HG03442 (cell line): ENCODE data around the gene ZFAND2B.

ENCODE experiments used
- ATAC-seq: cut with Tn5 transposase; IDR thresholded peaks from one replicate; pipeline ENCODE4 v1.9.1; 2021; ENCODE audit warnings: mild to moderate bottlenecking, moderate library complexity; ENCODE audit not compliant: unreplicated experiment

Gene ZFAND2B, protein sequence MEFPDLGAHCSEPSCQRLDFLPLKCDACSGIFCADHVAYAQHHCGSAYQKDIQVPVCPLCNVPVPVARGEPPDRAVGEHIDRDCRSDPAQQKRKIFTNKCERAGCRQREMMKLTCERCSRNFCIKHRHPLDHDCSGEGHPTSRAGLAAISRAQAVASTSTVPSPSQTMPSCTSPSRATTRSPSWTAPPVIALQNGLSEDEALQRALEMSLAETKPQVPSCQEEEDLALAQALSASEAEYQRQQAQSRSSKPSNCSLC

DNA sequence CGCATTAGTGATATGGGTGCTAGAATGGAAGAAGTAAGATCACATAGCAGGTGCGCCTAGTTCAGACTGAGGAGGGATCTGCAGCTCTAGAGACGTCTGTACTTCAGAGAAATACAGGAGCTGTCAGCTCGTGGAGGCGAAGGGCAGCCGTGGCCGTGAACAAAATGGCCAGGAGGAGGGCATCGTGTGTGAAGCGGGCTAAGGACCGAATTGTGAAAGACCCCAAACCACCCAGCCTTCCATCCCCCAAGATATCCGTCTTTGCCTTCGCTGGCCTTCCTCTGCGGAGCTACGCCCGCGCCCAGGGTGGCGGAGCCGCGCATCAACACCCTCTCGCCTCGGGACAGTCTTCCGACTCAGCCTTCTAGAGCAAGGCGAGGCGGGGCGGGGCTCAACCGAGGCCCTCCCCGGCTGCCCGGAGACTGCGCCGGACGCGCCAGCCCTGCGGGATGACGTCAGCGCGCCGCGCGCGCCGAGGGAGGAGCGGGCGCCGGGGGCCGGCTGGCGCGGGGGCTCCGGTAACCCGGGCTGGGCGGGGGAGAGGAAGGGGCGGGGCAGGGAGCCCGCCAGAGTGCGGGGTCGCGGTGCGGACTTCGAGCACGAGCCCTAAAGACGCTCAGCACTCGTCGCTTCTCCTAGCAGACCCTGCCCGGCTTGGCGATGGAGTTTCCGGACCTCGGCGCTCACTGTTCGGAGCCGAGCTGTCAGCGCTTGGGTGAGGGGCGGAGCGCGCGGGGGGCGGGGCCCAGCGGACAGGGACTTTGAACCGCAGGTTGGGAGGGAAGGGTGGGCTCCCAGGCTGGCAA, at the start of gene ZFAND2B:
ZFAND2B (plus strand) TSS at position 455 of the 806 bp plus-strand sequence; CDS start at position 661, 206 bp downstream.
- peak; percentile 97 for ATAC-seq

DNA sequence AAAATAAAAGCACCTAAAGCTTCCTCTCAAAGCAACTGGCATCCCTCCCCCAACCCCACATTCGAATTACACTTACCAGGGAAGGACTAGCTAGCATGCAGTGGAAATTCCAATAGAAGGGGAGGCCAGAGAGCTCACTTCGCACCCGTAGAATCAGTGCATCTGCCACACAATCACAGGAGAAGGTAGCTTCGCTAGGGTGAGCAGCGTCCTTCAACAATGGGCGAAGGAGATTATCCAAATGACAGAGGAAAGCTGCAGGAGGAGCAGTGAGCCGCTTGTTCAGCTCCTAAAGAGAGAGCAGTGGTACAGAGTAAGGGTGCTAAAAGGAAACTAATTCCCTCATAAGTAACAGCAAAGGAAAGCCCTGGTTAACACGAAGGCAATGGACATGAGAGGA, 49.2 kb upstream of the ZFAND2B start:
- no peak for ATAC-seq

DNA sequence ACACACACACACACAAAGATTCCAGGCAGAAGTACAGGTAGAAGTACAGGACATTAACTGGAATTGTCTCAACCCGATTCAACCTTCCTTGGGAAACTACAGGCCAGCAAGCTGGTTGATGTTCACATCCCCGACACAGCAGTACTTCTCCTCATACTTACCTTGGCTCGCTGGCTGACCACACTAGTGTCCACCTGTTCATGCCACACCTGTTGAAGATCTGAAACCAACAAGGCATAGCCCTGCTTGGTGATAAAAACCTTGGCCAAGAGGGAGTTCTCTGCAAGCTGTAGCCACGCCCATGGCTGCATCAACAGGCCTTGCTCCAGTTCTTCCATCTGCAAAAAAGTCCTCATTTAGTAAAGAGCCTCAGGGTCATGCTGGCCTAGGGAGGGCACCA, 48.6 kb upstream of the ZFAND2B start:
- no peak for ATAC-seq

DNA sequence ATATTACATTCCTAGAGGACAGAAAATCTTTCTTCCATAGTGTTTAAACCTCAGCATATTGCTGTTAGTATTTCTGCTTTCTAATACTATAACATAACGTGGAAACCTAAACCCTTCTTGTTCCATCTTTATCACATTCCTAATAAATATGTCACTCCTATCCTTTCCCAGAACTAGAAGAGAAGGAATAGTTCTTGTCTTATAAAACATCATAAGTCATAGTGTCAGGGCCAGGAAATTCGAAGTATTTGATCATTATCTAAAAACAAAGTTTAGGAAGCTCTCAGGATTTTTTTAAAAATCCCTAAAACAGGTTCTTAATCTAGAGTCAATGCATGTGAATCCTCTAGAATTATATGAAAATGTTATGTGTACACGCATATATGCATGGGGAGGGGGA, 48.0 kb upstream of the ZFAND2B start:
- ATAC-seq = no peak

DNA sequence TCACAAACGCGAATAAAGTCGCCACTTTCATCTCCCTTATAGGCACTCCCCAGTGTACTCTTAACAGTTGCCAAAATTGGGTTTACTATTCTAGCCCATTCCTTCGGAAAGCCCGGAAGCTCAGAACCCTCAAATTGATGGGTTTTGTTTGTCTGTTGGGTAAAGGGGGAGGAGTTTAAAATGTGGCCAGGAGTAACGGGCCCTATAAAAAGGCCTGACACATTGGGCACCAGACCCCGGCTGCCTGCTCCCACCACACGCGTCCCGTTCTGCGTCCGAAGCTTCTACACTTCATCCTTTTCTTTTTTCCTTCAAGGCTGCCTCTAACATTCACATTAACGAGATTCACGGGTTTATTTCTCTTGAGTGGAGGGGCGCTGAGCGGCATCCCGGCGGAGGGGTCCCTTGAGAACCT, 46.8 kb upstream of the ZFAND2B start:
- no peak for ATAC-seq

DNA sequence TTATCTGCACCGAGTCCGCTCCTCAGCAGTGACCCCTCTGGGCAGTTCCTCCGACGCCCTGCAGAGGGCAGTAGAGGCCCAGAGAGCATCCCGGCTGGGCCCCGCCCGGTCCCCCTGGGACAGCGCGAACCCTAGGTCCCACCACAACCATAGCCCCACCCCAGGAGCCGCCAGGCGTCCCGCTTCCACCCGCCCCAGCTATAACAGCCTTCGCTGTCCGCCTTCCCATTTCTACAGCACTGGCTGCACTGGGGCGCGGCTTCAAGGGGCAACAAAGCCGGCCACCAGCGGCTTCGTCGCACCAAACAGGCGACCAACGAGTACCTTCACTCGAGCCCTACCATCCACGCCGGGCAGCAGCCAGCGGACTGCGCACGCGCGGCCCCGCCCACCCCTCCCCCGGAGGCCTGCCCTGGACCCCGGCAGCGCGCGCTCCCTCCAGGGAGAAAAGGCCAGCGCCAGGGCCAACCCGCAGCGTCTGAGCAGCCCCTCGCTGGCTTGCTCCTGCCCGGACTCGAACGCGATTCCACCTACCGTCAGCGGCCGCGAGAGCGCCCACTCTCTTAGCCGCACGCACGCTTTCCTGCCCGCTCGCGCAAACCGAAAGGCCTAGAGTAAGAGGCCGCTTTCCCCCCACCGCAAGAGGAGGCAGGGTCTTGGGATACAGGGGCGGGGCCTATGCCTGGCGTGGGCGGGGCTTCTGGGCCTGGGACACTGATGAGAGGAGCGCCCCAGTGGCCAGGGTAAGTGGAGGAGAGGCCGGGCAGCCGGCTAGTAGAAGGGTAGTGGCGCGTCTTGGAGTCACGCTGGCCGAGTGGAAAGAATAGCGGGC, 46.2 kb upstream of the ZFAND2B start, which contains the start of gene NHEJ1:
NHEJ1 (minus strand) TSS at position 630 of the 832 bp plus-strand sequence. CDS start 2,453 bp downstream, outside the sequence.
- ATAC-seq = peak; percentile 81

DNA sequence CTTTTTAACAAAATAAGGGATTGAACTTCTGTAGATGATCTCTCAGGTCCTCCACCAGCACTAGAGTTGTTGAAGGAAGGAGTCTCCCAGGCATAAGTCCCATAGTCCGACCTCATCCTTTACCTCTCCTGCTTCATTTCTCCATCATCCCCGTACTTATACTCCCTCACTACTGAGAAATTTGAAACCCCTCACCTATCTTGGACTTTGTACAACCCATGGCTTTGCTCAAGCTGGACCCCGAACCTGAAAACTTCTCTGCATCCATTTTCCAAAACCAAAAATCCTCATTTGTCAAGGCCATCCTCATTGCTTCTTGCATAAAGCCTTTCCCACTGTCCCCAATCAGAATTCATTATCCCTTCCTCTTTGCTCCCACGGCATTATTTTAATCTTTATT, 45.5 kb upstream of the ZFAND2B start:
- ATAC-seq = no peak

DNA sequence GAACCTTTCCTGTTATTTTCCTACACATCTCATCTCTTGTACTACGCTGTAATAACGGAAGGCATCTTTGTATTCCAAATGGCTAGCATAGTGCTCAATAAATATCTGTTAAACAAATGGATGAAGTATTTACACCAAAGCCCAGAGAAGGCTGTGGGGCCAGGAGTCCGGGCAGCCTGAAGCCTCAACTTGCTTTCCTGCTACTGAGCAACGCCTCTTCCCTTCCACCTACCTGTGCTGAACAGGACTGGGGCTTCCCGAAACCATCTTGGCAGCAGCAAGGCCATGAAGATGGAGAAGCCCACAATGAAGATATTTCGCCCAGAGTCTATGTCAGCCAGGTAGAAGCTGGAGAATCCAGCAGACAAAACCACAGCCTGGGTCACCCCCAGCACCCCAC, 43.4 kb upstream of the ZFAND2B start:
- ATAC-seq = no peak

DNA sequence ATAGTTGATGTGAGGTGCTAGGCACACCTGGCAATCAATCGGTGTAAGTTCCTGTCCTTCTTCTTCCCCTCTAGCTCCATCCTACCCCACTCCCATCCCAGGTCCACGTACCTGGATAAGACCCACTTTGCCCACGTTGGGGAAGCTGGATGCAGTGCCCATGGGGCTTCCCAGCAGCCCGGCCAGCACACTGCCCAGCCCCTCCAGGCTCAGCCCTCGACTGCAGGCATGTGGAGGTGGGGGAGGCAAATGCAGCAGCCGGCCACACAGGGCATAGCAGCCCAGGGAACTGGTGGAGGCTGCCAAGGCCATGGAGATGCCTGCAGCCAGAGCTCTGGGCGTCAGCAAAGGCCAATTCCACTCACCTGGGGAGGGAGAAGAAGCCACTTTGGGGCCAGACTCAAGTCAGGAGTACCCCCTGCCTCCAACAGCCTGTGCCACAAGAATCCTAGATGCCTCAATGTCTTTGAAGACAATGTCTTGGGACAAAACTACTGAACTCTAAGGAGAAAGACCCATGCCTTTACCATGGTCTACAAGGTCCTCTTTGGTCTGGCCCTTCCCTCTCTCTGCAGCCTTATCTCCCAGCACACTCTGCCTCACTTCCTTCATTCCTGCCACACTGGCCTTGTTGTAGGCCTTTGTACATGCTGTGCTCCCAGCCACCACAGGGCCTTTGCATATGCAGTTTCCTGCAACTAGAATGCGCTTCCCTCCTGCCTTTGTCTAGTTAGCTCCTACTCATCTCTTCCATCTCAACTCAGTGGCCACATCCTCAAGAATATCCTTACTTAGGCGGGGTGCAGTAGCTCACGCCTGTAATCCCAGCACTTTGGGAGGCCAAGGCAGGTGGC, 41.3 kb upstream of the ZFAND2B start:
- no peak for ATAC-seq

DNA sequence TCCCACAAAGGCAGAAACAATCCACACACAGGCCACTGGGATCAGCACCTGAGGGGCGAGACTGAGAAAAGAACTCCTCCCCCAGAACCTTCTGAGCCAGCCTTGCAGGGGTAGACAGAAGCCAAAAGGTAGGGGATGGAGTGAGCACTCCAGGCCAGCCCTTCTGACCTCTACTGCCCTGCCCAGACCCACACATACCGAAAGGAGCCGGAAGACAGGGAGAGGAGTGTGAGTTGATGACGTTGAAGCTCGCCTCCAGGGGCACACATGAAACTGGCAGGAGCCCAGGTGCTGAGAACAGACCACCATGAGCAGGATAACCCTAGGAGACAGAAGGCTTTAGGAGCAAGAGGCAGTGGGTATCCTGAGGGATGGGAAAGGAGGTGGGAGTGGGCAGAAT, 38.6 kb upstream of the ZFAND2B start:
- ATAC-seq = no peak

DNA sequence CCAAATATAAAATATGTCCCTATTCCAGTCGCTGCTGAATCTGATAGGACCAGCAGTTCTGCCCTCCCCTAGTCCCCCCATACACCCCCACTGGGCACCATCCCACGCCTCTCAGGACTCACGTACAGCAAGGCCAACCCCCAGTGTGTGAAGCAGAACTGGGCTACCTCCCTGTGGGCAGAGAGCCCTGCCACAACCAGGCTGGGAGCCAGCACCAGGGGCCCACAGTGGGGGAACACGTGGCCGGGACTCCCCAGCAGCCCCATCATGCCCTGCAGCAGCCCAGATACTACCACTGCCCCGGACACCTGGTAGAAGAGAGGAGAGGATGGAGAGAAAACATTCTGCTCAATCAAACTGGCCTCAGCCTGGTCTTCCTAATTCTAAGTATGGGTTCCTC, 38.1 kb upstream of the ZFAND2B start:
- ATAC-seq = no peak

DNA sequence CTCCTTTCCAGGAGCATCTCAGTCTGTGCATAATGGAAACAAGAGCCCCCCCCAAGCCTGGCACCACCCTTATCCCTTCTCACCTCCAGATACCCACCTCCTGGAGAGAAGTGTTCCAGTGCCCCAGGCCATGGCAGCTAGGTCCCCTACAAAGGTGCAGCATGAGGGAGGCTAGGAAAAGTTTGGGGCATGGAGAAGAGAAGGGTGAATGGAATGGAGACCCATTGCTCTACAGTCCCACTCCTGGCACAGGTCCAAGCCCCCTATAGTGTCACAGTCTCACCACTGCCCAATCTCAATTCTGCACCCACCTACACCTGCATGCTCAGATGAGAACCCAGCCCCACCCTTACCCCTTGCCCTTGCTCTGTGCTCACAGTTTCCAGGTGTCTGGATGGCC, 37.6 kb upstream of the ZFAND2B start:
- no peak for ATAC-seq

DNA sequence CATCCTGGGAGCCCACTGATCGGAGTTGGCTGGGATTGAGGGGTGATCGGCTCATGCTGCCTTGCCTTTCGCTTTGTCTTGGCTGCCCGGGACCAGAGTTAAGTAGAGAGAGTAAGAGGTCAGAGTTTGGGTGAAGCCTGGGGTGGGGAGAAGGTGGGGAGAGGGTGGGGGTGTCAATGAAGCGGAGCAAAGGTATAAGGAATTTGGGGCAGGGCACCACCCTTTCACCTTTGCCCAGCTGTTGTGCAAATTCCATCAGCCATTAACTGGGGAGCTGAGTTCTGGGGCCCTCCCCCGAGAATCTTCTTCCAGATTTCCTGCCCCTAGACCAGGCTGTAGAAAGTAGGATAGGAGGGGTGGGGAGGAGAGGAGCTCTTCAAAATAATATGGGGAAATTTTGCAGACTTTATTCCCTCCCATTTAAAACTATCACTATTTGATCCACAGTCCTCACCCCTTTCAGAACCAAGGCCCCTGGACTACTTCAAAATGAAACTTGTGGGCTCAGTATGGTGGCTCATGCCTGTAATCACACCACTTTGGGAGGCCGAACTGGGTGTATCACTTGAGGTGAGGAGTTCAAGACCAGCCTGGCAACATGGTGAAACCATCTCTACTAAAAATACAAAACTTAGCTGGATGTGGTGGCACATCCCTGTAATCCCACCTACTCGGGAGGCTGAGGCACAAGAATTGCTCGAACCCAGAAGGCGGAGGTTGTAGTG, 36.5 kb upstream of the ZFAND2B start, which contains the start of gene SLC23A3:
SLC23A3 (minus strand) TSS at position 100 of the 725 bp plus-strand sequence; CDS start at position 55, 45 bp downstream.
- ATAC-seq = no peak

DNA sequence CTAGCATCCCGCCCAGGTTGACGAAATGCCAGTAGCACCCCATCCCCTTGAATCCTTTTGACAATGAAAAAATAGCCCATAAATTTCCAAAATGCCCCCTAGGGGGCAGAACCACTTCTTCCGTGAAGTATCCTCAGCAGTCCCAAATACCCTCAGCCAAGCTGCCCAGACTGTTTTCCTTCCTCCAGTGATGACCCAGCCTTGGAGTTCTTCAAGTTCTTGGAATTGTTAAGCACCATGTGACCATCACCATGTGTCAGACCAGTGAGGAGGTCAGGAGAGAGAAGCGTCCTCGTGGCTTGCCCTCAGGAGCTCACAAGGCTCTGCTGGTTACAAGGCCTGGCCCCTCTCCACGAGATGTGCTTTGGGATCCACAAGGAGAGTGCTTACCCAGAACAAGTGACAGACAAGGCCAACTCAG, 35.3 kb upstream of the ZFAND2B start:
- no peak for ATAC-seq

DNA sequence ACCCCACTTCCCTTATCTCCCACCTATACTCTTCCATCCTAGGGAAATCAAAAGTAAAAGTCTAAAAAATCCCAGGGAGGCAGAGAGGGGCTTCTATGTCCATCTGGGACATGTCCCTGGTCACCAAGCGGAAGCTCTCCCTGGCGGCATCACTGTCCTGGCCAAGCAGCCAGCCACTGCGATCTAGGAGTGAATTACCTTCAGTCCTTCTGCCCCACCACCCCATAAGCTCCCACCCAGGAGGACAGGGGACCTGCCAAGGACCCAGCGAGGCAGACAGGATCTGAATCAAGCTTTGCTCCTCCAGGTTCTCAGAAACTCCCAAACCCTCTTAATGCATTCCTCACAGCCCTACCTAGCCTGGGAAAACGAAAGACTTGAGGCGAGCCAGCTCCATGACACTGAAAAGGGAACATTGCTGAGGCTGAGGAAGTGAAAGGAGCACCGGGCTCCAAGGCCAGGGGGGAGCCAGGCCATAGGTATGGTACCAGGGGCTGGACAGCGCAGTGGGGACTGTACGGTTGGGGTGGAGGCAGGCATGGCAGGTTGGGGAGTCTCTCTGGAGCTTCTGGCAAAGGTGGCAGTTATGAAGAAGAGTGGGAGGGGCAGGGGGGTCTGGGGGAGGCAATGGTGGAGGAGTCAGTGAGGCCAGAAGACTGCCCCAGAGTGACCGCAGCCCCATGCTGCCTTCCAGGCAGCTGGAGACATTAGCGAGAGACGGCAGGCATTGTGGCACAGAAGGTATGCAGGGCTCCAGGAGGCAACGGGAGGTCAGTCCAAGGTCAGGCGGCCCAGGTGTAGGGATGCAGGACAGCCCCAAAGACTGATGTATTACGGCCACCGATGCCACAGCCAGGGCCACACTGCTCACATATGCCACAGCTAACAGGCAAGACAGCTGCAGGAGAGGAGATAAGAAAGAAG, 34.1 kb upstream of the ZFAND2B start:
- no peak for ATAC-seq

DNA sequence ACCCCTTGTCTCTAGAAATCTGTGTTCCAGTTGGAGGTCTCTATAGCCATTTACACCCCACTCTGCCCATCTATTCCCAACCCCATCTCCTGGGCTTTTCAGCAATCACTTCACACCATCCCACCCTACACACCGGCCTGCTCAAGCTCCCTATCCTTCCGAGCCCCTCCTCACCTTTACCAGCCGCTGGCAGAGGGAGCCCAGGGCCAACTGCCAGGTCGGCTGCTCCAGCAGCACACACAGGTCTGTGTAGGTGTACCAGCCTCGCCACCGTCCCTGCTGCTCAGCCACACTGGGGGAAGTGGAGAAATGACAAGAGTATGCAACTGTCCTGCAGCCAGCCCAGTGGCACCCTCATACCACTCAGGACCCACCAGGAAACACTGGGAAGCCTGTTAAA, 33.4 kb upstream of the ZFAND2B start:
- no peak for ATAC-seq

DNA sequence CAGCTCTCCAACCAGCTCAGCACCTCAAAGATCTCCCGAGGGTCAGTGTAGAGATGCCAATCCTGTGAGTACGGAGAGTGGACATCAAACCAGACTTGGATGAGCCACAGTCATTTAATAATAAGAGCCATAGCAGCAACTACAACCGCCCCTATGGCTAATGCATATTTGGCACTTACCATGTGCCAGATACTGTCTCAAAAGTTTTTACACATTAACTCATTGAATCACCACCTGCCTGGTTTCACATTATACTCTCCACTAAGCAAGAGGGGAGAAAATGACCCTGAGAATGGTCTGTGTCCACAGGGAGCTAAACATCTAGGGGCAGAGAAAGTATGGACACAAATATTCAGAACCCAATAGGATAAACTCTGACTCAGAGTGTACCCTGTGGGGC, 32.4 kb upstream of the ZFAND2B start:
- ATAC-seq = no peak

DNA sequence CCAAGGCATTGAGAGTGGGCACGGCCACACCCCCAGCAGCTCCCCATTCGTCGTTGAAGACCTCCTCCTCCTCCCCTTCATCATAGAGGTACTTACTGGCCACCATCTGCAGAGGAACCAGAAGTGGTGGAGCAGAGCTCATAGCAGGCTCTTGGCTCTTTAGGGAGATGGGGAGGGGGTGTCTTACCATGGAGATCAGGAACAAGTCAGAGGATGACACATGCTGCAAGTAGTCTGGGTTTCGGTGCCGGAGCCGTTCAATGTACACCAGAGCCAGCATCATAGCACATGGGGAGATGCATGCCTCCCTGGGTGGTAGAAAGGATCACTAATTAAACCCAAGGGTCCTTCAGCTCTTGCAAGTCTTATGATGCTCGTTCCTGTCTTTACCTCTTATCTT, 31.8 kb upstream of the ZFAND2B start:
- no peak for ATAC-seq

DNA sequence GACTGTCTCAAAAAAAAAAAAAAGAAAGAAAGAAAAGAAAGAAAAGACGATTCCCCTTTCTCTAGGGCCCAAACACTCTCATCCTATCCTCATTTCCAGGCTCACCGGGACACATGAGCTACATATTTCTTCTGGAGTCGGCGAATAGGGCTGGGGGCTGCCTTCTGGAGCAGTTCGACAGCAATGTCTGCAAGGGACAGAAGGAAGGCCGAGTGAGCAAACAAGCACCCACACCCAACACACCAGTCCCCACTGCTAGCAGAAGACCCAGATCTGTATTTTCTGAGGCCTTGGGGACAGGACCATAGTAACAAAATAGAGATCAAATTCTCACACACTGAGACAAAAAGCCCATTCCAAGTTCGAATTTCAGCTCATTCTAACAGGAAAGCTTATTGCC, 31.1 kb upstream of the ZFAND2B start:
- ATAC-seq = no peak
